PC-9 (cell line): ENCODE data around the gene GOLIM4. TPM values are rescaled to one million over a fixed set of nuclear protein-coding genes. Genes with fewer than 3 reads are reported as not detected.
A peak's percentile ranks its signal among the peaks of the same experiment; 100 is the strongest.

Experiments
- BruUV-seq: library from RNA; stranded (reverse); fragments of 400-500 nt; replicated peaks from 2 replicates; lab custom pipeline; 2021; lab: Mats Ljungman, UMichigan
- CTCF ChIA-PET: fragments of 300-600 bp; sonication (Branson Sonifier 250); formaldehyde crosslinking; loops from one replicate; lab custom pipeline; 2022; ENCODE audit warnings: antibody characterized with exemption; lab: Charles Lee
- POLR2A ChIA-PET: fragments of 300-600 bp; sonication (Branson Sonifier 250); formaldehyde crosslinking; loops from one replicate; lab custom pipeline; 2022; ENCODE audit warnings: antibody characterized with exemption; ENCODE audit not compliant: unreplicated experiment; lab: Charles Lee
- DNase-seq, 2 experiments: peaks; one replicate each; pipeline versions ENCODE4 v3.0.0 to v3.0.0-alpha.2; 2015 to 2022; ENCODE audit warnings: mixed read lengths in 1 of 2
- H2AFZ ChIP-seq: fragments of 200-600 bp; sonication (generic); 2 replicates; pipeline ENCODE4 v1.8.1; 2017; ENCODE audit warnings: antibody characterized with exemption
- H3F3A ChIP-seq: fragments of 200-600 bp; sonication (generic); 2 replicates; pipeline ENCODE4 v1.8.1; 2017; ENCODE audit warnings: antibody characterized with exemption, mild to moderate bottlenecking, low read depth; ENCODE audit not compliant: insufficient read depth
- H3K27ac ChIP-seq: fragments of 200-600 bp; sonication (generic); 2 replicates; pipeline ENCODE4 v1.6.1; 2016; ENCODE audit warnings: mixed run types
- H3K27me3 ChIP-seq: fragments of 200-600 bp; sonication (generic); 2 replicates; pipeline ENCODE4 v1.6.1; 2016; ENCODE audit warnings: low read depth, mixed run types; ENCODE audit not compliant: insufficient read depth
- H3K36me3 ChIP-seq: fragments of 200-600 bp; sonication (generic); 2 replicates; pipeline ENCODE4 v1.6.1; 2016; ENCODE audit warnings: low read depth, mixed run types
- H3K4me1 ChIP-seq: fragments of 200-600 bp; sonication (generic); replicated peaks from 2 replicates; pipeline ENCODE4 v1.6.1; 2016; ENCODE audit warnings: mixed run types; ENCODE audit not compliant: insufficient read depth
- H3K4me2 ChIP-seq: fragments of 200-600 bp; sonication (generic); 2 replicates; pipeline ENCODE4 v1.6.1; 2017; ENCODE audit warnings: mixed run types
- H3K4me3 ChIP-seq: fragments of 200-600 bp; sonication (generic); 2 replicates; pipeline ENCODE4 v1.6.1; 2016; ENCODE audit warnings: mixed run types
- H3K79me2 ChIP-seq: fragments of 200-600 bp; sonication (generic); 2 replicates; pipeline ENCODE4 v1.6.1; 2017; ENCODE audit warnings: low read depth, mixed run types
- H3K9me2 ChIP-seq: fragments of 200-600 bp; sonication (generic); 2 replicates; pipeline ENCODE4 v1.8.1; 2017; ENCODE audit warnings: mild to moderate bottlenecking; ENCODE audit not compliant: insufficient read depth
- H3K9me3 ChIP-seq: fragments of 200-600 bp; sonication (generic); 2 replicates; pipeline ENCODE4 v1.8.1; 2016; ENCODE audit warnings: low read depth; ENCODE audit not compliant: insufficient read depth
- H4K20me1 ChIP-seq: fragments of 200-600 bp; sonication (generic); 2 replicates; pipeline ENCODE4 v1.8.1; 2017; ENCODE audit not compliant: insufficient read depth
- CTCF ChIP-seq: fragments of 200-600 bp; sonication (generic); conservative IDR thresholded peaks from 2 replicates; pipeline ENCODE4 v1.6.1; 2017; ENCODE audit warnings: mixed run types, antibody characterized with exemption, mild to moderate bottlenecking, moderate library complexity
- EZH2 ChIP-seq: fragments of 200-600 bp; sonication (generic); IDR thresholded peaks from 2 replicates; pipeline ENCODE4 v1.8.0; 2017; ENCODE audit warnings: antibody characterized with exemption, low read depth
- intact Hi-C: fragments of 100-400 bp; cut with micrococcal nuclease; formaldehyde crosslinking; loops from one replicate; pipeline ENCODE4 v1.10.0; 2022; ENCODE audit not compliant: unreplicated experiment
- total RNA-seq: library from RNA; stranded (reverse); gene quantifications from 2 replicates; pipeline ENCODE4 v1.2.3, GENCODE V29; 2021

GOLIM4 gene
- total RNA-seq, 1 experiment from 2014 or later = 17.5 TPM

- no peak overlapping the region for H3K4me3 ChIP-seq
- POLR2A ChIA-PET = no interaction called here
- H3K4me2 ChIP-seq = no peak overlapping the region
- CTCF ChIA-PET = no interaction called here
- no peaks in the 10 kb centered on the region for H3F3A ChIP-seq
- no peaks in the 10 kb centered on the region for H3K27me3 ChIP-seq
- DNase-seq = no peak
- no peak overlapping the region for H3K27ac ChIP-seq
- no TSS peak for BruUV-seq
- TF ChIP-seq CTCF (no peak), EZH2 (no peak)
- H4K20me1 ChIP-seq = no peaks in the 10 kb centered on the region
- H3K36me3 ChIP-seq = no peaks in the 10 kb centered on the region
- no peaks in the 10 kb centered on the region for H3K79me2 ChIP-seq
- no peaks in the 10 kb centered on the region for H3K4me1 ChIP-seq
- H2AFZ ChIP-seq = no peak overlapping the region
- intact Hi-C loops = no loop called here
- H3K9me2 ChIP-seq = no peaks in the 10 kb centered on the region
- H3K9me3 ChIP-seq = no peaks in the 10 kb centered on the region
Measured at GRCh38 chr3:168123201-168124176, 27.8 kb upstream of the GOLIM4 start.

DNA sequence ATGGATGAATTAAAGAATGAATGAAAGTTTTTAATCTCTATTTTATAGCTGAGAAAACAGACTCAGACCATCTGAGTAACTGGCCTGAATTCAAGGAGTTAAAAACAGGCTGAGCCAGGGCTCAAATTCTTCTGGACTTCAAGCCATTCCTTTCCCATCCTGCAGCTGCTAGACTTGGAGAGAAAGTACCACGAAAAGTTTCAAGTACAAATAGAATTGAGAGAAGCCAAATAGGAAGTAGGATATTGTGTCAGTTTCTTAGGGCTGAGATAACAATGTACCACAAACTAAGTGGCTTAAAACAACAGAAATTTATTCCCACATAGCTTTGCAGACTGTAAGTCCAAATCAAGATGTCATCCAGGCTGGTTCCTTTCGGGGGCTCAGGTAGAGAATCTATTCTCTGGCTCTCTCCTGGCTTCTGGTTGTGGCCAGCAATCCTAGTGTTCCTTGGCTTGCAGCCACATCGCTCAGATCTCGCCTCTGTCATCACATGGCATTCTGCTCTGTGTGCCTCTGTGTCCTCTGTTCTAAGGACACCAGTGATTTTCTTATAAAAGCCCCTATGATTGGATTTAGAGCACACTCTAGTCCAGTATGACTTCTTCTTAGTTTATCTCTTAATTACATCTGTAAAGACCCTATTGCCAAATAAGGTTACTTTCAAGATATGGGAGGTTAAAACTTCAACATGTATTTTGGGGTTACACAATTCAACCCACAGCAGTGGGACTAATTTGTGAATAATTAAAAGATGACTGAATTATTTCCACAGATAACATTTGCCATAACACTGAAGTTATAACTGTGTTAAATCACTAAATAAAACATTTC lies 25.7 kb upstream of the GOLIM4 start:
- BruUV-seq = no TSS peak
- no peak overlapping the region for H3K4me2 ChIP-seq
- 0 out of 2 replicates have a peak, but pooled peaks cover 5% of the 10 kb centered on the region for H3K9me2 ChIP-seq
- peak overlapping the region; percentile 29; the same call in 1 of the 2 replicates for H2AFZ ChIP-seq
- H3K27ac ChIP-seq = no peak overlapping the region
- no peaks in the 10 kb centered on the region for H3K27me3 ChIP-seq
- H3K36me3 ChIP-seq = no peaks in the 10 kb centered on the region
- no peaks in the 10 kb centered on the region for H3F3A ChIP-seq
- intact Hi-C loops = no loop called here
- no peaks in the 10 kb centered on the region; the same call in 1 of the 2 replicates for H3K4me1 ChIP-seq
- CTCF ChIA-PET = no interaction called here
- H3K4me3 ChIP-seq = no peak overlapping the region
- H3K79me2 ChIP-seq = no peaks in the 10 kb centered on the region
- no peak for DNase-seq
- TF ChIP-seq CTCF (no peak), EZH2 (no peak)
- POLR2A ChIA-PET = no interaction called here
- no peaks in the 10 kb centered on the region for H4K20me1 ChIP-seq
- H3K9me3 ChIP-seq = no peaks in the 10 kb centered on the region

DNA sequence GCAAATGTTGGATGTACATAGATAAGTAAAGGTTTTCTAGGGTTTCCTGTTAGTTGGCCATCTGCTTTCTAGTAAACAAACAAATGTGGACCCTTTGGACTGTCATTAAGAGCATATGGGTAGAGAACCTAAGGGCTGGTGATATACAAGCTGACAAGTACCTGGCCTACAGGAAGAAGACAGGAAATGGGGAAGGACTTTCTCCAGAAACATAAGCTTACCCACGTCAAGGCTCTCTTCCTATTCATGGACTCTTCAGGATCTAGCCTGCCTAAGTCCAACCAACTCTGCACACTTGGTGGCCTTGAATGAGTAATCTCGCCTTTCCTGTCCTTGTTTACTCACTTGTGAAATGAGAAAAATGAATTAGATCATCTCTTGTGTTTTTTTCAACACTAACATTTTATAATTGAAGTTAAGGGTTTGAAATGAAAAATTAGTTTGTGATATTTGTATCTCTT lies 22.2 kb upstream of the GOLIM4 start:
- Histone ChIP-seq H4K20me1 (no peaks in the 10 kb centered on the region), H3K9me3 (no peaks in the 10 kb centered on the region), H3K4me1 (no peaks in the 10 kb centered on the region; the same call in 1 of the 2 replicates), H3K27me3 (no peaks in the 10 kb centered on the region), H3K27ac (no peak overlapping the region), H3K4me2 (no peak overlapping the region), H3K4me3 (no peak overlapping the region), H3K36me3 (no peaks in the 10 kb centered on the region), H3K9me2 (0 out of 2 replicates have a peak, but pooled peaks cover 5% of the 10 kb centered on the region), H2AFZ (peak overlapping the region; percentile 31), H3F3A (no peaks in the 10 kb centered on the region), H3K79me2 (no peaks in the 10 kb centered on the region)
- intact Hi-C loops = no loop called here
- CTCF ChIA-PET = no interaction called here
- no peak for TF ChIP-seq CTCF
- no peak for TF ChIP-seq EZH2
- peak in 1 of 2 experiments; percentile 40 for DNase-seq
- POLR2A ChIA-PET = no interaction called here
- BruUV-seq = no TSS peak
